HepG2 (cell line): ENCODE results near the gene ARL6IP4. TPM values are rescaled to one million over a fixed set of nuclear protein-coding genes. Genes with fewer than 3 reads are reported as not detected.
A peak's percentile ranks its signal among the peaks of the same experiment; 100 is the strongest.

Experiments used
- AHR ChIP-seq: IDR thresholded peaks from 2 replicates; pipeline ENCODE4 v1.6.1; 2018; ENCODE audit warnings: missing genetic modification reagents, missing compliant biosample characterization
- BHLHE40 ChIP-seq: IDR thresholded peaks from 2 replicates; pipeline ENCODE4 v1.6.1; 2011; ENCODE audit warnings: low read length, improper control_type of control experiment
- DR1 ChIP-seq: sonication (generic); formaldehyde crosslinking; IDR thresholded peaks from 2 replicates; pipeline ENCODE4 v1.8.0; 2021; ENCODE audit warnings: mild to moderate bottlenecking, missing genetic modification reagents, inconsistent platforms
- ELF3 ChIP-seq: IDR thresholded peaks from 2 replicates; pipeline ENCODE4 v1.6.1; 2016; ENCODE audit warnings: missing genetic modification reagents, missing compliant biosample characterization
- HOXA9 ChIP-seq: sonication (generic); formaldehyde crosslinking; IDR thresholded peaks from 2 replicates; pipeline ENCODE4 v1.8.1; 2022; ENCODE audit warnings: missing genetic modification reagents, mild to moderate bottlenecking, moderate library complexity, borderline replicate concordance
- KDM2A ChIP-seq: sonication (generic); formaldehyde crosslinking; IDR thresholded peaks from 2 replicates; pipeline ENCODE4 v1.4.0; 2020; ENCODE audit warnings: low read depth, missing genetic modification reagents, borderline replicate concordance
- MIER3 ChIP-seq: IDR thresholded peaks from 2 replicates; pipeline ENCODE4 v1.6.1; 2016; ENCODE audit warnings: missing compliant biosample characterization, borderline replicate concordance
- MXI1 ChIP-seq: IDR thresholded peaks from 3 replicates; pipeline ENCODE4 v1.6.1; 2012; ENCODE audit warnings: low read depth, low read length, inconsistent platforms, borderline replicate concordance
- NFE2 ChIP-seq: sonication (generic); formaldehyde crosslinking; IDR thresholded peaks from 2 replicates; pipeline ENCODE4 v1.4.0; 2020; ENCODE audit warnings: missing genetic modification reagents
- PCBP2 ChIP-seq: fragments of 200-400 bp; formaldehyde crosslinking; optimal IDR thresholded peaks from 2 replicates; pipeline ENCODE3; 2018; ENCODE audit warnings: low read length, low read depth; ENCODE audit not compliant: poor library complexity, severe bottlenecking
- SNAI1 ChIP-seq: sonication (generic); formaldehyde crosslinking; IDR thresholded peaks from 2 replicates; pipeline ENCODE4 v1.5.0; 2020; ENCODE audit warnings: mild to moderate bottlenecking, missing genetic modification reagents, borderline replicate concordance
- SRSF1 ChIP-seq: fragments of 200-400 bp; formaldehyde crosslinking; optimal IDR thresholded peaks from 2 replicates; pipeline ENCODE3; 2017; ENCODE audit warnings: mild to moderate bottlenecking, low read depth, low read length, moderate library complexity
- XRCC5 ChIP-seq: fragments of 200-400 bp; formaldehyde crosslinking; optimal IDR thresholded peaks from 2 replicates; pipeline ENCODE3; 2017; ENCODE audit warnings: mild to moderate bottlenecking, low read length
- ZMYM2 ChIP-seq: sonication (generic); formaldehyde crosslinking; IDR thresholded peaks from 2 replicates; pipeline ENCODE4 v1.8.0; 2022; ENCODE audit warnings: mild to moderate bottlenecking, missing genetic modification reagents
- ZNF205 ChIP-seq: IDR thresholded peaks from 2 replicates; pipeline ENCODE4 v1.6.1; 2018; ENCODE audit warnings: missing biosample characterization, missing genetic modification reagents
- ZNF264 ChIP-seq: sonication (generic); formaldehyde crosslinking; IDR thresholded peaks from 2 replicates; pipeline ENCODE4 v1.4.0; 2020; ENCODE audit warnings: missing genetic modification reagents
- ZNF496 ChIP-seq: sonication (generic); formaldehyde crosslinking; IDR thresholded peaks from 2 replicates; pipeline ENCODE4 v1.8.1; 2023; ENCODE audit warnings: mild to moderate bottlenecking, moderate library complexity, missing genetic modification reagents; ENCODE audit not compliant: insufficient replicate concordance
- ZNF83 ChIP-seq: sonication (generic); formaldehyde crosslinking; IDR thresholded peaks from 2 replicates; pipeline ENCODE4 v1.4.0; 2020; ENCODE audit warnings: missing genetic modification reagents, mild to moderate bottlenecking, borderline replicate concordance
- polyA plus RNA-seq, 8 experiments: library from polyadenylated mRNA; depleted of rRNA in 3 of 8; stranded (reverse) in 7 of 8; unstranded in 1 of 8; fragments of >200 nt; fragmentation: Illumina TruSeq in 4 of 8; extraction: Trizol in 4 of 8; gene quantifications; 2 replicates each; pipeline versions ENCODE4 v1.2.1 to v1.2.3, GENCODE V29; 2011 to 2016; ENCODE audit warnings: low read depth in 4 of 8, missing spikeins in 1 of 8, mixed read lengths in 1 of 8; ENCODE audit not compliant: insufficient read depth in 1 of 8
- total RNA-seq, 5 experiments: library from RNA; depleted of rRNA; stranded (reverse); fragments of >200 nt; fragmentation: Illumina TruSeq; extraction: Trizol; gene quantifications; 2 replicates each; pipeline ENCODE4 v1.2.3, GENCODE V29; 2016; ENCODE audit warnings: low read depth in 1 of 5
- TF ChIP-seq, protein P1 (sequence below): sonication (generic); formaldehyde crosslinking; IDR thresholded peaks from 2 replicates; pipeline ENCODE4 v1.4.0; 2020; ENCODE audit warnings: missing genetic modification reagents
- TF ChIP-seq, protein P2 (sequence below), 2 experiments: fragments of 450-650 bp in 1 of 2; sonication (generic) in 1 of 2; formaldehyde crosslinking; IDR thresholded peaks; 2 replicates each; pipeline versions ENCODE4 v1.5.0 to v1.8.0; 2020 to 2022; ENCODE audit warnings: mild to moderate bottlenecking in 1 of 2, missing genetic modification reagents in 1 of 2
- TF ChIP-seq, protein P3 (sequence below): sonication (generic); formaldehyde crosslinking; IDR thresholded peaks from 2 replicates; pipeline ENCODE4 v1.4.0; 2020; ENCODE audit warnings: missing genetic modification reagents
- TF ChIP-seq, protein P4 (sequence below): sonication (generic); formaldehyde crosslinking; IDR thresholded peaks from 2 replicates; pipeline ENCODE4 v1.5.0; 2020; ENCODE audit warnings: mild to moderate bottlenecking, missing genetic modification reagents, moderate library complexity

Gene ARL6IP4
- total and polyA plus RNA-seq, 2 of the 13 experiments (the other 11 are each of a cell fraction or from before 2014, with no cell fraction given): 155 to 220 TPM

GRCh38 chr12:122946690-122947341 lies 33.7 kb upstream of the ARL6IP4 start (continued):
- TF ChIP-seq, protein P1, sequence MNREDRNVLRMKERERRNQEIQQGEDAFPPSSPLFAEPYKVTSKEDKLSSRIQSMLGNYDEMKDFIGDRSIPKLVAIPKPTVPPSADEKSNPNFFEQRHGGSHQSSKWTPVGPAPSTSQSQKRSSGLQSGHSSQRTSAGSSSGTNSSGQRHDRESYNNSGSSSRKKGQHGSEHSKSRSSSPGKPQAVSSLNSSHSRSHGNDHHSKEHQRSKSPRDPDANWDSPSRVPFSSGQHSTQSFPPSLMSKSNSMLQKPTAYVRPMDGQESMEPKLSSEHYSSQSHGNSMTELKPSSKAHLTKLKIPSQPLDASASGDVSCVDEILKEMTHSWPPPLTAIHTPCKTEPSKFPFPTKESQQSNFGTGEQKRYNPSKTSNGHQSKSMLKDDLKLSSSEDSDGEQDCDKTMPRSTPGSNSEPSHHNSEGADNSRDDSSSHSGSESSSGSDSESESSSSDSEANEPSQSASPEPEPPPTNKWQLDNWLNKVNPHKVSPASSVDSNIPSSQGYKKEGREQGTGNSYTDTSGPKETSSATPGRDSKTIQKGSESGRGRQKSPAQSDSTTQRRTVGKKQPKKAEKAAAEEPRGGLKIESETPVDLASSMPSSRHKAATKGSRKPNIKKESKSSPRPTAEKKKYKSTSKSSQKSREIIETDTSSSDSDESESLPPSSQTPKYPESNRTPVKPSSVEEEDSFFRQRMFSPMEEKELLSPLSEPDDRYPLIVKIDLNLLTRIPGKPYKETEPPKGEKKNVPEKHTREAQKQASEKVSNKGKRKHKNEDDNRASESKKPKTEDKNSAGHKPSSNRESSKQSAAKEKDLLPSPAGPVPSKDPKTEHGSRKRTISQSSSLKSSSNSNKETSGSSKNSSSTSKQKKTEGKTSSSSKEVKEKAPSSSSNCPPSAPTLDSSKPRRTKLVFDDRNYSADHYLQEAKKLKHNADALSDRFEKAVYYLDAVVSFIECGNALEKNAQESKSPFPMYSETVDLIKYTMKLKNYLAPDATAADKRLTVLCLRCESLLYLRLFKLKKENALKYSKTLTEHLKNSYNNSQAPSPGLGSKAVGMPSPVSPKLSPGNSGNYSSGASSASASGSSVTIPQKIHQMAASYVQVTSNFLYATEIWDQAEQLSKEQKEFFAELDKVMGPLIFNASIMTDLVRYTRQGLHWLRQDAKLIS (CRISPR knock-in tag): no peak
- TF ChIP-seq MXI1: peak; percentile 73; the same call in 1 of the 3 replicates
- TF ChIP-seq SNAI1 (CRISPR knock-in tag): no peak
- TF ChIP-seq ZNF496: no peak
- TF ChIP-seq ZNF83 (CRISPR knock-in tag): no peak
- TF ChIP-seq, protein P2, sequence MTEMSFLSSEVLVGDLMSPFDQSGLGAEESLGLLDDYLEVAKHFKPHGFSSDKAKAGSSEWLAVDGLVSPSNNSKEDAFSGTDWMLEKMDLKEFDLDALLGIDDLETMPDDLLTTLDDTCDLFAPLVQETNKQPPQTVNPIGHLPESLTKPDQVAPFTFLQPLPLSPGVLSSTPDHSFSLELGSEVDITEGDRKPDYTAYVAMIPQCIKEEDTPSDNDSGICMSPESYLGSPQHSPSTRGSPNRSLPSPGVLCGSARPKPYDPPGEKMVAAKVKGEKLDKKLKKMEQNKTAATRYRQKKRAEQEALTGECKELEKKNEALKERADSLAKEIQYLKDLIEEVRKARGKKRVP (CRISPR knock-in tag; IDR thresholded peaks at IDR 0.05): no peak
- TF ChIP-seq ZNF205 (CRISPR knock-in tag): no peak
- peak; percentile 59; the same call in 1 of the 2 replicates for TF ChIP-seq BHLHE40
- TF ChIP-seq PCBP2: no peak
- TF ChIP-seq ZMYM2 (CRISPR knock-in tag): no peak
- no peak for TF ChIP-seq NFE2 (CRISPR knock-in tag)
- TF ChIP-seq, protein P3, sequence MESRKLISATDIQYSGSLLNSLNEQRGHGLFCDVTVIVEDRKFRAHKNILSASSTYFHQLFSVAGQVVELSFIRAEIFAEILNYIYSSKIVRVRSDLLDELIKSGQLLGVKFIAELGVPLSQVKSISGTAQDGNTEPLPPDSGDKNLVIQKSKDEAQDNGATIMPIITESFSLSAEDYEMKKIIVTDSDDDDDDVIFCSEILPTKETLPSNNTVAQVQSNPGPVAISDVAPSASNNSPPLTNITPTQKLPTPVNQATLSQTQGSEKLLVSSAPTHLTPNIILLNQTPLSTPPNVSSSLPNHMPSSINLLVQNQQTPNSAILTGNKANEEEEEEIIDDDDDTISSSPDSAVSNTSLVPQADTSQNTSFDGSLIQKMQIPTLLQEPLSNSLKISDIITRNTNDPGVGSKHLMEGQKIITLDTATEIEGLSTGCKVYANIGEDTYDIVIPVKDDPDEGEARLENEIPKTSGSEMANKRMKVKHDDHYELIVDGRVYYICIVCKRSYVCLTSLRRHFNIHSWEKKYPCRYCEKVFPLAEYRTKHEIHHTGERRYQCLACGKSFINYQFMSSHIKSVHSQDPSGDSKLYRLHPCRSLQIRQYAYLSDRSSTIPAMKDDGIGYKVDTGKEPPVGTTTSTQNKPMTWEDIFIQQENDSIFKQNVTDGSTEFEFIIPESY (CRISPR knock-in tag): peak; percentile 85
- TF ChIP-seq DR1 (CRISPR knock-in tag): no peak
- TF ChIP-seq, protein P4, sequence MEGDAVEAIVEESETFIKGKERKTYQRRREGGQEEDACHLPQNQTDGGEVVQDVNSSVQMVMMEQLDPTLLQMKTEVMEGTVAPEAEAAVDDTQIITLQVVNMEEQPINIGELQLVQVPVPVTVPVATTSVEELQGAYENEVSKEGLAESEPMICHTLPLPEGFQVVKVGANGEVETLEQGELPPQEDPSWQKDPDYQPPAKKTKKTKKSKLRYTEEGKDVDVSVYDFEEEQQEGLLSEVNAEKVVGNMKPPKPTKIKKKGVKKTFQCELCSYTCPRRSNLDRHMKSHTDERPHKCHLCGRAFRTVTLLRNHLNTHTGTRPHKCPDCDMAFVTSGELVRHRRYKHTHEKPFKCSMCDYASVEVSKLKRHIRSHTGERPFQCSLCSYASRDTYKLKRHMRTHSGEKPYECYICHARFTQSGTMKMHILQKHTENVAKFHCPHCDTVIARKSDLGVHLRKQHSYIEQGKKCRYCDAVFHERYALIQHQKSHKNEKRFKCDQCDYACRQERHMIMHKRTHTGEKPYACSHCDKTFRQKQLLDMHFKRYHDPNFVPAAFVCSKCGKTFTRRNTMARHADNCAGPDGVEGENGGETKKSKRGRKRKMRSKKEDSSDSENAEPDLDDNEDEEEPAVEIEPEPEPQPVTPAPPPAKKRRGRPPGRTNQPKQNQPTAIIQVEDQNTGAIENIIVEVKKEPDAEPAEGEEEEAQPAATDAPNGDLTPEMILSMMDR (CRISPR knock-in tag): peak; percentile 38
- TF ChIP-seq ZNF264 (CRISPR knock-in tag): no peak
- TF ChIP-seq MIER3 (CRISPR knock-in tag): peak; percentile 47; the same call in 1 of the 2 replicates
- peak; percentile 27; the same call in 1 of the 2 replicates for TF ChIP-seq KDM2A (CRISPR knock-in tag)
- peak; percentile 19; the same call in 1 of the 2 replicates for TF ChIP-seq ELF3 (CRISPR knock-in tag)
- peak; percentile 50 for TF ChIP-seq XRCC5
- TF ChIP-seq SRSF1: no peak
- no peak for TF ChIP-seq AHR (CRISPR knock-in tag)
- TF ChIP-seq HOXA9: no peak
